GM12892 (cell line): Measurements from ENCODE around the gene PRRT2.

Experiments used
- DNase-seq: peaks from one replicate; pipeline ENCODE4 v3.0.0; 2011; ENCODE audit not compliant: insufficient read length
- FAIRE-seq: peaks from 2 replicates; lab custom pipeline; 2011; peaks lifted over from hg19 to GRCh38; lab: Jason Lieb, UNC
- POLR2A ChIP-seq: IDR thresholded peaks from 2 replicates; pipeline ENCODE4 v1.6.1; 2011; ENCODE audit warnings: low read depth, low read length, control low read depth
- POLR2AphosphoS5 ChIP-seq: IDR thresholded peaks from 2 replicates; pipeline ENCODE4 v1.6.1; 2011; ENCODE audit warnings: low read depth, low read length, control low read depth
- TAF1 ChIP-seq: IDR thresholded peaks from 2 replicates; pipeline ENCODE4 v1.6.1; 2011; ENCODE audit warnings: low read depth, mild to moderate bottlenecking, control low read depth, low read length, borderline replicate concordance

Gene PRRT2

GRCh38 chr16:29809031-29809747 is 2.8 kb upstream of the PRRT2 start:
- DNase-seq, result no peak
- FAIRE-seq, result no peak
- TF ChIP-seq TAF1 (no peak), POLR2AphosphoS5 (no peak), POLR2A (no peak)

GRCh38 chr16:29809850-29810698 is 1.9 kb upstream of the PRRT2 start:
- FAIRE-seq (no peak), DNase-seq (no peak)
- TF ChIP-seq TAF1, result no peak
- peak; percentile 46; the same call in 1 of the 2 replicates for TF ChIP-seq POLR2AphosphoS5

- no peak for FAIRE-seq
- TF ChIP-seq POLR2A, result no peak
- TF ChIP-seq POLR2AphosphoS5, result no peak
- no peak for TF ChIP-seq TAF1
- no peak for DNase-seq
Observed at GRCh38 chr16:29810699-29811169, 1.3 kb upstream of the PRRT2 start.

- DNase-seq (peak; percentile 83), FAIRE-seq (peak; percentile 99)
- TF ChIP-seq POLR2A (peak; percentile 64; the same call in 1 of the 2 replicates), TAF1 (no peak), POLR2AphosphoS5 (peak; percentile 68)
Observed at GRCh38 chr16:29811170-29811895, 660 bp upstream of the PRRT2 start.

- DNase-seq (no peak), FAIRE-seq (no peak)
- TF ChIP-seq POLR2A, result no peak
- no peak for TF ChIP-seq TAF1
- no peak for TF ChIP-seq POLR2AphosphoS5
Observed at GRCh38 chr16:29812754-29813643, 1.0 kb downstream of the PRRT2 start.

- DNase-seq, result no peak
- no peak for FAIRE-seq
- TF ChIP-seq POLR2A, result no peak
- TF ChIP-seq TAF1, result no peak
- no peak for TF ChIP-seq POLR2AphosphoS5
Observed at GRCh38 chr16:29813644-29814562, 1.9 kb downstream of the PRRT2 start.

- DNase-seq (no peak), FAIRE-seq (no peak)
- TF ChIP-seq TAF1 (no peak), POLR2AphosphoS5 (no peak), POLR2A (no peak)
Observed at GRCh38 chr16:29814592-29814991, 2.6 kb downstream of the PRRT2 start.

GRCh38 chr16:29815032-29815721 is 3.2 kb downstream of the PRRT2 start:
- no peak for TF ChIP-seq POLR2AphosphoS5
- TF ChIP-seq TAF1, result no peak
- no peak for TF ChIP-seq POLR2A
- DNase-seq, result no peak
- FAIRE-seq, result no peak
